ENCODE results near the gene RPS27L.
"Not testable (repeated sequence)": the region's sequence is repeated elsewhere in the genome, so short reads cannot be mapped to it uniquely, and the experiment has no call there.

RPS27L gene

DNA sequence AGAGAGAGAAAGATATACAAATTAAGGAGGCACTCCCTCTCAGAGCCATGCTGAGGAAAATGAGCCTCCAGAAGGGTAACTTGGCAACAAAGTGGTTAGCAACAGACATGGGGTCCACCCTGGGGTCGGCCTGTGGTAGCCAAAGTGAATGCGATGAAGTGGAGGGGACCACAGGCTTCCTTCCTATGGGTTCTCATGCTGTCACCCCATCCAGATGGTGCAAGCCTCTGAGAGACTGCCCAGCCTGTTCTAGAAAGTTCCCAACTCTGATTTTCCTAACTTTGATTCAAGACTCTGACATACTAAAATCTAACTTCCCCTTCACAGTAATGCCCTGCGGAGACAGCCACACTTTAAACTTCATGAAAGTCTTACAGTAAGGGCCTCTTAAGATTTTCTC lies 53.9 kb downstream of the RPS27L start:
- no peak for DNase-seq (ENCODE audit: low read depth in 2 of 2, low spot score in 1 of 2)

DNA sequence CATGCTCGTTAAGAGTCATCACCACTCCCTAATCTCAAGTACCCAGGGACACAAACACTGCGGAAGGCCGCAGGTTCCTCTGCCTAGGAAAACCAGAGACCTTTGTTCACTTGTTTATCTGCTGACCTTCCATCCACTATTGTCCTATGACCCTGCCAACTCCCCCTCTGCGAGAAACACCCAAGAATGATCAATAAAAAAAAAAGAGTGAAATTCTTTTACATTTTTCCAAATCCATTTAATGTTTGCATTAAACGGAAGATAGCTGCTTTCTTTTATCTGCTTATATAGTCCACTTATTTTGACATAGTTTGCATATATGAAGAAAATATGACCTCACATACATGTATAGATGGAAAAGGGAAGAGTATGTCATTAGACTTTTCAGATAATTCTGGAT lies 57.7 kb downstream of the RPS27L start:
- not testable (repeated sequence) for DNase-seq (ENCODE audit: low read depth in 2 of 2, low spot score in 1 of 2)

DNA sequence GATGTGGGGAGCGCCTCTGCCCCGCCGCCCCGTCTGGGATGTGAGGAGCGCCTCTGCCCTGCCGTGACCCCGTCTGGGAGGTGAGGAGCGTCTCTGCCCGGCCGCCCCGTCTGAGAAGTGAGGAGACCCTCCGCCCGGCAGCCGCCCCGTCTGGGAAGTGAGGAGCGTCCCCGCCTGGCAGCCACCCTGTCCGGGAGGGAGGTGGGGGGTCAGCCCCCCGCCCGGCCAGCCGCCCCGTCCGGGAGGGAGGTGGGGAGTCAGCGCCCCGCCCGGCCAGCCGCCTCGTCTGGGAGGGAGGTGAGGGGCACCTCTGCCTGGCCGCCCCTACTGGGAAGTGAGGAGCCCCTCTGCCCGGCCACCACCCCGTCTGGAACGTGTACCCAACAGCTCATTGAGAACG lies 58.4 kb downstream of the RPS27L start:
- DNase-seq (ENCODE audit: low read depth in 2 of 2, low spot score in 1 of 2), result not testable (repeated sequence)

Data from stimulated activated CD8-positive, alpha-beta memory T cell treated with anti-CD3 and anti-CD28 coated beads, Interleukin-4, amount 100 ng/mL, for 4 hours (primary cell).